Thymus (tissue), 14 donors: ENCODE results near the gene PERCC1. TPM values are rescaled to one million over a fixed set of nuclear protein-coding genes. Genes with fewer than 3 reads are reported as not detected.

Experiments used
- DNase-seq, 9 donors: peaks; one replicate each; pipeline ENCODE4 v3.0.0-alpha.2; 2013; ENCODE audit warnings: low spot score in 9 of 9, low read depth in 6 of 9, missing footprints in 1 of 9
- H3K27ac ChIP-seq, 2 donors: one replicate each; pipeline ENCODE4 v1.5.1; 2013; ENCODE audit warnings: control low read depth in 1 of 2, low read depth in 1 of 2, low read length in 1 of 2, mild to moderate bottlenecking in 1 of 2, moderate library complexity in 1 of 2
- H3K27me3 ChIP-seq, 2 donors: one replicate each; pipeline ENCODE4 v1.5.1; 2013; ENCODE audit warnings: low read length in 1 of 2; ENCODE audit not compliant: control insufficient read depth in 2 of 2, insufficient read depth in 1 of 2
- H3K36me3 ChIP-seq, 2 donors: one replicate each; pipeline ENCODE4 v1.5.1; 2013; ENCODE audit warnings: low read length in 1 of 2, mild to moderate bottlenecking in 1 of 2, moderate library complexity in 1 of 2; ENCODE audit not compliant: control insufficient read depth in 2 of 2, insufficient read depth in 2 of 2
- H3K4me1 ChIP-seq, 2 donors: one replicate each; pipeline ENCODE4 v1.5.1; 2013; ENCODE audit warnings: low read length in 2 of 2; ENCODE audit not compliant: control insufficient read depth in 2 of 2, insufficient read depth in 2 of 2
- H3K4me3 ChIP-seq, 2 donors: one replicate each; pipeline ENCODE4 v1.5.1; 2013; ENCODE audit warnings: low read length in 2 of 2, control low read depth in 1 of 2, mild to moderate bottlenecking in 1 of 2
- H3K9me3 ChIP-seq, 2 donors: one replicate each; pipeline ENCODE4 v1.5.1; 2013; ENCODE audit warnings: low read length in 1 of 2, mild to moderate bottlenecking in 1 of 2; ENCODE audit not compliant: control insufficient read depth in 2 of 2, insufficient read depth in 1 of 2
- WGBS: extraction: QIAGEN DNeasy Blood & Tissue Kit; methylation state at CpG from one replicate; pipeline ENCODE4 v1.1.7; 2013; 5-methylcytosine and 5-hydroxymethylcytosine counted together
- long read RNA-seq, 10 donors: transcript quantifications; one replicate each; lab custom pipeline, GENCODE V29; 2026
- polyA plus RNA-seq: library from polyadenylated mRNA; stranded (reverse); fragments of 200-250 nt; gene quantifications from one replicate; pipeline ENCODE4 v1.2.3, GENCODE V29; 2013
- total RNA-seq: library from RNA; stranded (reverse); fragments of 120-200 nt; gene quantifications from one replicate; pipeline ENCODE4 v1.2.4, GENCODE V29; 2013
- donor health status: healthy.

Gene PERCC1
- not detected for total RNA-seq
- polyA plus RNA-seq, result 0.07 TPM
- long read RNA-seq, donor 1, result 0 reads
- long read RNA-seq, donor 2, result 0 reads
- long read RNA-seq, donor 3, result 0 reads
- long read RNA-seq, donor 4, result 0 reads
- long read RNA-seq, donor 5, result 0 reads
- long read RNA-seq, donor 6, result 0 reads
- long read RNA-seq, donor 7, result 0 reads
- long read RNA-seq, donor 8, result 0 reads
- long read RNA-seq, donor 9, result 0 reads
- long read RNA-seq, donor 10, result 0 reads

DNA sequence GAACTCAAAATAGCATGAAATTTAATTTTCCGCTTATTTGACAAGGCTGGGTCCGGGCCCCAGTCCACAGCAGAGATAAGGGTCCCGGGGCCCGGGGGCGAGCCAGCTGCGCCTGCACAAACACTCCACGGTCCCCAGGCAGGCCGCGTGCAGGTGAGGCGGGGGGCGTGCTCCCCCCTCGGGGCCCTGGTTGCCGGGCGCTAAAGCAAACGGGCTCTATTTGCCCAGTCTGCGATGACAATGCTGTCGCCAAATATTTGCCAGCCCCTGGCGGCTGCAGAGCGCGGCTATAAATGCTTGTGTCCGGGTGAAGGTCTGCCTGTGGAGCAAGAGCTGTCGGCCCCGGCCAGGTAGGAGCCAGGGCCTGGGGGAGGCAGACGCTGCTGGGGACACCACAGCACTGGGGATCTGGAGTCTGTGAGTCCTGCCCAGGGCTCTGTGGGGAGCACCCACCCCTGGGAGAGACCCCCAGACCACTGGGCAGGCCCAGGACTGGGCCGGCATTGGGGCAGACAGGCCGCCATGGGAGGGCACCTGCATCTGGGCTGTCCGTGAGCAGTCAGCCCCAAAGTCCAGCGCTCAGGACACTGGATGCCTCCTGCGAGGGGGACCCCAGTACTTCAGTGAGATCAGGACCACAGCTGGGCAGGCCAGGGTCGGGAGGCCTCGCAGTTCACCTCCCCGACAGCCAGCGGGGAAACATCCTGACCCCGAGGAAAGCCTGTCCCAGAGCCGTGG, at the start of gene PERCC1:
Gene PERCC1 (plus strand): TSS at position 320 of the 738 bp plus-strand sequence. CDS start 1,516 bp downstream, outside the sequence.
- DNase-seq, result no peak
- Histone ChIP-seq H3K36me3 (no peaks in the 10 kb centered on the region), H3K27ac (no peak within 1 kb of the TSS), H3K4me1 (peaks cover 2 to 3% of the 10 kb centered on the region in 2 donors), H3K27me3 (peaks cover 0 to 33% of the 10 kb centered on the region in 2 donors), H3K9me3 (no peaks in the 10 kb centered on the region), H3K4me3 (no peak within 1 kb of the TSS)
- WGBS, result 75% methylated on average over 35 of the region's 35 CpGs

DNA sequence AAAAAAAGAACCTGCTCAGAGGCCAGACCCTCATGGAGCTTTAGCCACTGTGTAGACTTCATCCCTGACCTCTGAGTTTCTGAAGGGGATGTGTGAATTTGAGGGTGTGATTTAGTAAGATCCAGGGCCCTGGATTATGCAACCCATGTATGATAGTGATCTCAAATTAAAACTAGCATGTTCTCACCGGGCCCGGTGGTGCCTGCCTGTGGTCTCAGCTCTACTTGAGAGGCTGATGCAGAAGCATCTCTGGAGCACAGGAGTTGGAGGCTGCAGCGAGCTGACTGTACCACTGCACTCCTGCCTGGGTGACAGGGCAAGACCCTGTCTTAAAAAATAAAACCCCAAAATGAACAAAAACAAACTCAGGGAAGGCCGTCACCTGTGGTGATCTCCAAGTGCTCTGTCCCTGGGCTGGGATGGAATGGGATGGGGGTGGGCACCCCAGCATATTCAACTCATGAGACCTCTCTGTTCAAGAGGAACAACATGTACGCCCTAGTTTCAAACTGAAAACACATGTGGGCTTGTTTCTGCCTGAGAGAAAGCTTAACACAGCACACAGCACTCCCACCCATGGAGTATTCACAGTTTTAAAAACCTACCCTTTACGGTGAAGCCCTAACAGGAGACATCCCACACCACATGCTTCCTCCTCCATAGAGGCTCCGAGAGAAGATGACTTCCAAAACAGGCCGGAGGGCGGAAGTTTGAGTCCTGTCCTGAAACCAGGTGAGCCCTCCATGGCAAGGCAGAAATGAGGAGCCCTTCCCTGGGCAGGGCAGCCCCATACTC, 49.1 kb upstream of the PERCC1 start:
- Histone ChIP-seq H3K4me1 (peaks cover 11 to 17% of the 10 kb centered on the region in 2 donors), H3K27me3 (peaks cover 2 to 14% of the 10 kb centered on the region in 2 donors), H3K9me3 (no peaks in the 10 kb centered on the region), H3K36me3 (peaks cover 35 to 74% of the 10 kb centered on the region in 2 donors), H3K4me3 (no peak overlapping the region), H3K27ac (no peak overlapping the region)
- WGBS, result 97% methylated on average over 9 of the region's 9 CpGs
- DNase-seq, result no peak

DNA sequence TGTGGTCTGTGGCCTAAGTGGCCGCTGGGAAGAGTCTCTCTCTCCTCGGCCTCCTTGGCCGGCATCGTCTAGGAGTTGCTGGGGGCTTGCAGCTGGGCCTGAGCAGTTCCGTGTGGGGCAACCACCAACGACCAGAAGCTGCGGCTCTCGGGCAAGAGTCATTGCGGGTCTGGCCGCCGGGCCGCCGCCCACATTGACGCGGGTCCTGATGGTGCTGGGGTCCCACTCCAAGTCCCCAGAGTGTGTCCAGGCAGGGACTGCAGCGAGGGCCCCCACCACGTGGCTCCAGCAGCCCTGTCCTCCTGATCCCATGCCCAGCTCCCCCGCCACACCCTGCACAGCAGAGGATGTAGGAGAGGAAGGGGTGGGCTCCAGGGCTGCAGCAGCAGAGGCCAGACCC, 47.3 kb upstream of the PERCC1 start:
- DNase-seq, result no peak

DNA sequence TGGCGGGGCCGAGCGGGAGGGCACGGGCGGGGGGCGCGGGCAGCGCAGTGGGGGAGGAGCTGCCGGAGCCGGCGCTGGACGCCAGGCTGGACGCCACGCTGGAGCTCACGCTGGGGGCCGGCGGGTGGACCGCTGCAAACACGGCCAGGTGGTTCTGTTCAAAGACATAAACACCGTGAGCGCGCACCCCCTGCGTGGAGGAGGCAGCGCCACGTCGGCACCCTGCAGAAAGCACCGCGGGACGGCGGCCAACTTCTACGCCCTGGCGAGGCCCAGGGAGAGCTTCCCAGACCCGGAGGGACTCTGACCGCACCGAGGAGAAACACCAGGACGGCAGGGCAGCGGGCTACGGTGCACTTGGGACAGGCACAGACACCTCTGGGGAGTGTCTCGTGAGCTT, 45.6 kb upstream of the PERCC1 start:
- H3K36me3 ChIP-seq, result peaks cover 53 to 90% of the 10 kb centered on the region in 2 donors
- H3K9me3 ChIP-seq, result no peaks in the 10 kb centered on the region
- H3K27me3 ChIP-seq, result no peaks in the 10 kb centered on the region
- 98% methylated on average over 39 of the region's 39 CpGs for WGBS
- no peak for DNase-seq
- H3K4me3 ChIP-seq, result no peak overlapping the region
- H3K4me1 ChIP-seq, result peaks cover 0 to 16% of the 10 kb centered on the region in 2 donors
- no peak overlapping the region for H3K27ac ChIP-seq

More for the DNA sequence above, 47.3 kb upstream of the PERCC1 start:
- Histone ChIP-seq H3K27ac (no peak overlapping the region), H3K9me3 (no peaks in the 10 kb centered on the region), H3K36me3 (peaks cover 40 to 74% of the 10 kb centered on the region in 2 donors), H3K4me1 (peaks cover 11 to 15% of the 10 kb centered on the region in 2 donors), H3K4me3 (no peak overlapping the region), H3K27me3 (peaks cover 2 to 12% of the 10 kb centered on the region in 2 donors)
- WGBS, result 98% methylated on average over 18 of the region's 18 CpGs

DNA sequence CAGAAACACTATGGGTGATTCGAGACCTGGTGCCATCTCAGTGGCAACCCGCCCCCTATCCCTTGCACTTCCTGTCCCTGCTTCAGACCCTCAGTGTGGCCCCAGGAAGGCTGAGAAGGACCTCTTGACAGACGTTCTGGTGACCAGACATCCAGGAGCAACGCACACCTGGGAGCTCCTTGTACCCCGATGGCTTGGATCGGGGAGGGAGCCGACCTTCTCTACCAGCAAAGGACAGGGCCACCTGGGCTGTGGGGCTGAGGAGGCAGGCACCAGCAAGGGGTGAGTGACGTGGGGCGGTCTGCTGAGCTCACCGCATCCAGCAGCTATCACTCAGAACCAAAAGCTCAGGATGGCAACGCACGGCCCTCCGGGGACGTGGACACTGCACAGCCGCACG, 43.5 kb upstream of the PERCC1 start:
- H3K4me1 ChIP-seq, result peaks cover 0 to 25% of the 10 kb centered on the region in 2 donors
- no peak overlapping the region for H3K27ac ChIP-seq
- H3K27me3 ChIP-seq, result no peaks in the 10 kb centered on the region
- H3K9me3 ChIP-seq, result no peaks in the 10 kb centered on the region
- no peak for DNase-seq
- peaks cover 56 to 84% of the 10 kb centered on the region in 2 donors for H3K36me3 ChIP-seq
- H3K4me3 ChIP-seq, result no peak overlapping the region
- 96% methylated on average over 16 of the region's 16 CpGs for WGBS

DNA sequence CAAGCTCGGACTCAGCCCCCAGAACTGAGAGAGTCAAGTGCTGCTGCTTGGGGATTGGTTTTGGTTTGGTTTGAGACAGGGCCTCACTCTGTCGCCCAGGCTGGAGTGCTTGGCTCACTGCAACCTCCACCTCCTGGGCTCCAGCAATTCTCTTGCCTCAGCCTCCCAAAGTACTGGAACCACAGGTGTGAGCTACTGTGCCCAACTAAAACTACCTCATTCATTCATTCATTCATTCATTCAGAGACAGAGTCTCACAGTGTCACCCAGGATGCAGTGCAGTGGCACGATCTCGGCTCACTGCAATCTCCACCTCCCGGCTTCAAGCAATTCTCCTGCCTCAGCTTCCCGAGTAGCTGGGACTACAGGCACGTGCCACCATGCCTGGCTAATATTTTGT, 41.1 kb upstream of the PERCC1 start:
- H3K4me1 ChIP-seq, result peaks cover 0 to 25% of the 10 kb centered on the region in 2 donors
- H3K27ac ChIP-seq, result peak overlapping the region in 1 of 2 donors; percentile 41
- no peaks in the 10 kb centered on the region for H3K9me3 ChIP-seq
- WGBS, result 97% methylated on average over 7 of the region's 7 CpGs
- DNase-seq, result no peak
- H3K4me3 ChIP-seq, result no peak overlapping the region
- H3K27me3 ChIP-seq, result no peaks in the 10 kb centered on the region
- peaks cover 65 to 85% of the 10 kb centered on the region in 2 donors for H3K36me3 ChIP-seq

DNA sequence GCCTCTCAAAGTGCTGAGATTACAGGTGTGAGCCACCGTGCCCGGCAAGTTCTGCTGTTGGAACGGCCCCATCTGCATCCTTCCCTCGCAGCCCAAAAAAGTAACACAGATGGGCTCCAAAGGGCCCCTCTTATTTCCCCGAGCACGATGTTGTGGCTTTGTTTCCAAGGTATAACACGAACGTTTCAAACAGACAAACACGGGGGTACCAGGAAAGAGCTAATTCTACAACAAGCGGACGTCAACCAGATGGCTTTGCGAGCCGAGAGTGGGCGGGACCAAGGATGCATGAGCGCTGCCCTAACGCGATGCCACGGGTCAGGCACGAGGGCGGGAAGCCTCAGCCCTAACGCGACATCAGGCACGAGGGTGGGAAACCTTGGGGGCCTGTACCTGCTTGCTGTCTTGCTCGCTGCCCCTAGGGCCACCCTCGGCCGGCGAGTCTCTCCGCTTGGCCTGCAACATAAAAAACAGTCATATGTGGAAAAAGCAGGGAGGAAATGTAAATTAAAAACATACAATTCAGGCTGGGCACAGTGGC, 40.6 kb upstream of the PERCC1 start:
- Histone ChIP-seq H3K9me3 (no peaks in the 10 kb centered on the region), H3K27ac (peak overlapping the region in 1 of 2 donors; percentile 70), H3K36me3 (peaks cover 63 to 80% of the 10 kb centered on the region in 2 donors), H3K4me1 (peaks cover 0 to 25% of the 10 kb centered on the region in 2 donors), H3K27me3 (no peaks in the 10 kb centered on the region), H3K4me3 (no peak overlapping the region)
- WGBS, result 41% methylated on average over 28 of the region's 28 CpGs
- DNase-seq, result peak in 4 of 9 donors; percentile 29 to 72 (median 48)

DNA sequence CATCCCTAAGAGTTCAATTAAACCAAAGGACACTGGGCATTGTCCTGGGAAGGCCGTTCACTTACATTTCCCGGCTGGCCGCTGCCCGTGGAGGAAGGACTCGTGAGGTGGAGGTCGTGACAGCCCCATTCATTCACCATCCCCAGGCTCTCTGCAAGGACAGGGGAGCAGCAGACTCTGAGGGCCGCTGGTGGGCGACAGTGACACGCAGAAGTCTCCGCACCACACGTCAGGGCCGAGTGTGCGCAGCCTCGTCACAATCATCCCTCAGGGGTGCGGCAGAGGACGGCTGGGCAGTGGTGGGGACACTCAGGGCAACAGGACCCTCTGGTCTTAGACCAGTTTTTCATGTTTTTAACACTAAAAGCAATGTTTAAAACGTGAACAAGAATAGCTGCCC, 38.1 kb upstream of the PERCC1 start:
- H3K9me3 ChIP-seq, result no peaks in the 10 kb centered on the region
- H3K4me1 ChIP-seq, result peaks cover 0 to 21% of the 10 kb centered on the region in 2 donors
- 97% methylated on average over 17 of the region's 17 CpGs for WGBS
- no peaks in the 10 kb centered on the region for H3K27me3 ChIP-seq
- H3K4me3 ChIP-seq, result no peak overlapping the region
- H3K27ac ChIP-seq, result no peak overlapping the region
- DNase-seq, result no peak
- H3K36me3 ChIP-seq, result peaks cover 59 to 76% of the 10 kb centered on the region in 2 donors
